GM12872 (cell line): Measurements from ENCODE around the gene TEX54.
A peak's percentile ranks its signal among the peaks of the same experiment; 100 is the strongest.

Experiments used
- CTCF ChIP-seq: IDR thresholded peaks from 3 replicates; pipeline ENCODE4 v1.5.1; 2011; ENCODE audit warnings: low read depth, mild to moderate bottlenecking, low read length, moderate library complexity; ENCODE audit not compliant: insufficient read depth

The TEX54 gene

GRCh38 chr11:62791501-62792201 is 41.0 kb downstream of the TEX54 start, which contains the start of gene TMEM223:
Gene TMEM223 (minus strand): TSS chr11:62792006. CDS start chr11:62791994, 12 bp downstream.
- TF ChIP-seq CTCF = peak; percentile 22; the same call in 2 of the 3 replicates

GRCh38 chr11:62789576-62789975 is 43.1 kb downstream of the TEX54 start:
- no peak for TF ChIP-seq CTCF

DNA sequence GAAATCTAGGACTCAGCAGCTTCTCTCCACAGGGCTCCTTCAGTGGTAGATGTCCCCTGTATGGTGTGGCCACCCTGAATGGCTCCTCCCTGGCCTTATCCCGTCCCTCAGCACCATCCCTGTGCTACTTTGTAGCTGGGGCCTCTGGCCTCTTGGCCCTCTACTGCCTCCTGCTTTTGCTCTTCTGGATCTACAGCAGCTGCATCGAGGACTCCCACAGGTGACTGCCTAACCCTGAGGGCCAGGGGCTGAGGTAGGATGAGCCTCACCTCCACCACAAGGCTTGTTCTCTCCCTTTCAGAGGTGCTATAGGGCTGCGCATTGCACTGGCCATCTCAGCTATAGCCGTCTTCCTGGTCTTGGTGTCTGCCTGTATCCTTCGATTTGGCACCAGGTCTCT is 43.6 kb downstream of the TEX54 start:
- no peak for TF ChIP-seq CTCF

- peak; percentile 79 for TF ChIP-seq CTCF
Observed at GRCh38 chr11:62787005-62787759, 45.5 kb downstream of the TEX54 start, which contains the start of gene TMEM179B. Gene TMEM179B (plus strand): TSS chr11:62787402. CDS start chr11:62787432, 30 bp downstream.

GRCh38 chr11:62786318-62787004 is 46.2 kb downstream of the TEX54 start:
- TF ChIP-seq CTCF = peak; percentile 99

DNA sequence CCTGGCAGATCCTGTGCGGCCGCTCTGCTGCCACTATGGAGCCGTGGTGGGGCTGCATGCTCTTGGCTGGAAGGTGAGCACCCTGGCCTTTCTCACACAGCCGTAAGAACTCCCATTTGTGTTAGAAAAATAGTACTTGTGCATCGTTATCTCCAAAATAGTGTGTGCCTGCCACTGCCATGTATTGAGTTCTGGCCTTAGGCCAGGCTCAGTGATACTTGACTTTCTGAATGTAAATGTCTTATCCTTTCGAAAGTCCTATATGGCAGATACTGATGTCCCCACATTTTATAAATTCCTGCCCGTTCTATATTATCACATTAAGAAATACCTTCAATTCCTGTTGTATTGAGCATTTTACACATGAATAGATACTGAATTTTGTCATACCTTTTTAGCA is 49.9 kb downstream of the TEX54 start:
- no peak for TF ChIP-seq CTCF
